Gastrocnemius medialis (tissue), 4 donors: ENCODE data around the gene WNT9A. TPM values are rescaled to one million over a fixed set of nuclear protein-coding genes. Genes with fewer than 3 reads are reported as not detected.

Source experiments
- ATAC-seq, 2 donors: fragments of 150-250 bp; one replicate each; pipeline ENCODE4 v1.9.1; 2016
- DNase-seq, 2 donors: peaks; one replicate each; pipeline ENCODE4 v3.0.0-alpha.2; 2019
- H3K27ac ChIP-seq, 4 donors: fragments of 200-600 bp; sonication (generic); 1 replicate in 1 of 4; 2 replicates in 3 of 4; pipeline ENCODE4 v1.5.1; 2016 to 2018; ENCODE audit warnings: mild to moderate bottlenecking in 2 of 4, moderate library complexity in 1 of 4
- H3K27me3 ChIP-seq, 3 donors: fragments of 200-600 bp; sonication (generic) in 2 of 3; 1 replicate in 1 of 3; 2 replicates in 2 of 3; pipeline versions ENCODE4 v1.5.1 to v1.6.0; 2016 to 2019; ENCODE audit warnings: mild to moderate bottlenecking in 1 of 3, moderate library complexity in 1 of 3
- H3K36me3 ChIP-seq, 2 donors: fragments of 200-600 bp; sonication (generic) in 1 of 2; one replicate each; pipeline ENCODE4 v1.5.1; 2017 to 2018
- H3K4me1 ChIP-seq, 2 donors: fragments of 200-600 bp; sonication (generic) in 1 of 2; one replicate each; pipeline ENCODE4 v1.5.1; 2016 to 2017; ENCODE audit warnings: mild to moderate bottlenecking in 2 of 2
- H3K4me3 ChIP-seq, 4 donors: fragments of 200-600 bp; sonication (generic) in 3 of 4; 1 replicate in 1 of 4; 2 replicates in 3 of 4; pipeline ENCODE4 v1.5.1; 2016 to 2019; ENCODE audit warnings: mild to moderate bottlenecking in 2 of 4
- H3K9me3 ChIP-seq, 3 donors: fragments of 200-600 bp; sonication (generic) in 2 of 3; 1 replicate in 1 of 3; 2 replicates in 2 of 3; pipeline ENCODE4 v1.5.1; 2016 to 2019
- CTCF ChIP-seq, 5 experiments: fragments of 450-650 bp in 3 of 5; fragments of 200-600 bp in 2 of 5; sonication (generic) in 2 of 5; IDR thresholded peaks in 4 of 5; conservative IDR thresholded peaks in 1 of 5; 1 replicate in 4 of 5; 2 replicates in 1 of 5; pipeline ENCODE4 v1.5.1; 2016 to 2019; ENCODE audit warnings: antibody characterized with exemption in 5 of 5, mild to moderate bottlenecking in 3 of 5, moderate library complexity in 3 of 5
- POLR2A ChIP-seq, 2 donors: fragments of 450-650 bp; IDR thresholded peaks; one replicate each; pipeline ENCODE4 v1.6.1; 2017; ENCODE audit warnings: antibody characterized with exemption in 2 of 2, mild to moderate bottlenecking in 2 of 2, moderate library complexity in 2 of 2
- in situ Hi-C, 4 donors: fragments of 200-750 bp; cut with MboI; loops; one replicate each; pipeline versions ENCODE4 v1.15.0 to v1.8.0; 2017; ENCODE audit warnings: low sequenced_read_pairs in 4 of 4
- intact Hi-C: fragments of 100-400 bp; cut with DNase I; formaldehyde crosslinking; loops from one replicate; pipeline ENCODE4 v1.15.1; 2023; ENCODE audit warnings: low total_unique reads
- total RNA-seq, 4 donors: library from RNA; depleted of rRNA; stranded (reverse); fragments of >200 nt; gene quantifications; one replicate each; pipeline versions ENCODE4 v1.1.0 to v1.2.3, GENCODE V29; 2016

The WNT9A gene
- total RNA-seq, 4 donors from 2014 or later = 6.8 to 29.4 (median 15.5) TPM

- DNase-seq (peak in 1 of 2 donors; percentile 8), ATAC-seq (no peak)
- Histone ChIP-seq H3K27me3 (peaks cover 0 to 8% (median 0%) of the 10 kb centered on the region in 3 donors), H3K9me3 (no peaks in the 10 kb centered on the region), H3K36me3 (no peaks in the 10 kb centered on the region), H3K4me3 (no peak overlapping the region), H3K27ac (peak overlapping the region in 2 of 4 donors; percentile 66 to 79), H3K4me1 (peaks cover 0 to 8% of the 10 kb centered on the region in 2 donors)
- intact Hi-C loops = no loop called here
- TF ChIP-seq POLR2A (IDR thresholded peaks at IDR 0.05) = no peak
- no peak for TF ChIP-seq CTCF (IDR thresholded peaks at IDR 0.05 in 4 of 5, conservative IDR thresholded peaks at IDR 0.05 in 1 of 5)
- in situ Hi-C loops = no loop called here
Measured at GRCh38 chr1:227888404-227889046, 59.2 kb downstream of the WNT9A start.

- ATAC-seq (peak; percentile 38 to 39), DNase-seq (peak in 1 of 2 donors; percentile 37)
- peaks cover 0 to 8% of the 10 kb centered on the region in 2 donors for H3K4me1 ChIP-seq
- TF ChIP-seq CTCF (IDR thresholded peaks at IDR 0.05 in 4 of 5, conservative IDR thresholded peaks at IDR 0.05 in 1 of 5) = no peak
- TF ChIP-seq POLR2A (IDR thresholded peaks at IDR 0.05) = no peak
- peaks cover 0 to 8% (median 0%) of the 10 kb centered on the region in 3 donors for H3K27me3 ChIP-seq
- peak overlapping the region; percentile 26 to 58 (median 47) for H3K4me3 ChIP-seq
- in situ Hi-C loops (no loop called here), intact Hi-C loops (no loop called here)
- no peaks in the 10 kb centered on the region for H3K36me3 ChIP-seq
- no peaks in the 10 kb centered on the region for H3K9me3 ChIP-seq
- H3K27ac ChIP-seq = peak overlapping the region; percentile 62 to 79 (median 70)
Measured at GRCh38 chr1:227887697-227888403, 59.9 kb downstream of the WNT9A start.

- in situ Hi-C loops = no loop called here
- Histone ChIP-seq H3K9me3 (no peaks in the 10 kb centered on the region), H3K4me3 (peak overlapping the region; percentile 26 to 58 (median 47)), H3K27me3 (peaks cover 0 to 8% (median 0%) of the 10 kb centered on the region in 3 donors), H3K36me3 (no peaks in the 10 kb centered on the region), H3K27ac (peak overlapping the region; percentile 62 to 79 (median 70)), H3K4me1 (peaks cover 0 to 8% of the 10 kb centered on the region in 2 donors)
- ATAC-seq = no peak
- intact Hi-C loops = no loop called here
- peak in 1 of 2 donors; percentile 21 for DNase-seq
- TF ChIP-seq CTCF (IDR thresholded peaks at IDR 0.05 in 4 of 5, conservative IDR thresholded peaks at IDR 0.05 in 1 of 5) = no peak
- TF ChIP-seq POLR2A (IDR thresholded peaks at IDR 0.05) = no peak
Measured at GRCh38 chr1:227886993-227887696, 60.6 kb downstream of the WNT9A start.

GRCh38 chr1:227886503-227886961, 61.2 kb downstream of the WNT9A start:
- H3K27me3 ChIP-seq = peaks cover 0 to 8% (median 0%) of the 10 kb centered on the region in 3 donors

More at GRCh38 chr1:227886503-227886961, 61.2 kb downstream of the WNT9A start:
- no peak for ATAC-seq
- Histone ChIP-seq H3K36me3 (no peaks in the 10 kb centered on the region), H3K4me1 (peaks cover 0 to 8% of the 10 kb centered on the region in 2 donors), H3K27ac (peak overlapping the region; percentile 62 to 79 (median 70)), H3K4me3 (peak overlapping the region; percentile 26 to 58 (median 47)), H3K9me3 (no peaks in the 10 kb centered on the region)
- TF ChIP-seq CTCF (IDR thresholded peaks at IDR 0.05 in 4 of 5, conservative IDR thresholded peaks at IDR 0.05 in 1 of 5) (no peak), POLR2A (IDR thresholded peaks at IDR 0.05) (no peak)
- in situ Hi-C loops = no loop called here
- intact Hi-C loops = no loop called here
- DNase-seq = peak in 1 of 2 donors; percentile 6
